ENCODE data around the gene ICAM4. TPM values are rescaled to one million over a fixed set of nuclear protein-coding genes. Genes with fewer than 3 reads are reported as not detected.

Gene ICAM4
- total and polyA plus RNA-seq, 2 of the 8 experiments (the other 6 are each of a cell fraction or from before 2014, with no cell fraction given), result 1.5 to 4.1 TPM

GRCh38 chr19:10270616-10271394, 15.9 kb upstream of the ICAM4 start, which contains the start of gene ICAM1 (continued):
- TF ChIP-seq TBP (IDR thresholded peaks at IDR 0.05; ENCODE audit: low read depth, low read length) (no peak; the same call in 1 of the 2 replicates), CEBPB (IDR thresholded peaks at IDR 0.05; ENCODE audit: low read depth, low read length) (no peak), MAX (IDR thresholded peaks at IDR 0.05) (peak; percentile 88), JUN (IDR thresholded peaks at IDR 0.05; ENCODE audit: low read depth, low read length) (no peak), RBBP5 (IDR thresholded peaks at IDR 0.05; ENCODE audit: borderline replicate concordance, low read depth, low read length) (peak; percentile 82), SP4 (IDR thresholded peaks at IDR 0.05; ENCODE audit: low read length) (no peak), CBX8 (IDR thresholded peaks at IDR 0.05; ENCODE audit: borderline replicate concordance, low read depth, low read length) (no peak), CREB1 (IDR thresholded peaks at IDR 0.05) (no peak), NRF1 (IDR thresholded peaks at IDR 0.05; ENCODE audit: low read depth, low read length) (no peak), TEAD4 (IDR thresholded peaks at IDR 0.05; ENCODE audit: low read depth, low read length) (no peak), SP1 (IDR thresholded peaks at IDR 0.05; ENCODE audit: low read depth, low read length) (no peak), USF2 (IDR thresholded peaks at IDR 0.05; ENCODE audit: low read length) (no peak), NANOG (IDR thresholded peaks at IDR 0.05; ENCODE audit: insufficient read depth, low read depth, low read length, poor library complexity, severe bottlenecking) (no peak), GTF2F1 (IDR thresholded peaks at IDR 0.05; ENCODE audit: borderline replicate concordance, low read depth, low read length) (no peak), RAD21 (IDR thresholded peaks at IDR 0.05 in 1 of 2, conservative IDR thresholded peaks at IDR 0.05 in 1 of 2; ENCODE audit: low read depth in 2 of 2, low read length in 2 of 2) (no peak; a peak in 1 of 4 replicates), JUND (IDR thresholded peaks at IDR 0.05; ENCODE audit: low read length) (no peak), YY1 (IDR thresholded peaks at IDR 0.05; ENCODE audit: low read depth, low read length) (no peak), SIX5 (IDR thresholded peaks at IDR 0.05; ENCODE audit: low read depth, low read length) (no peak), ZNF274 (IDR thresholded peaks at IDR 0.05; ENCODE audit: borderline replicate concordance, extremely low read depth, low read length) (no peak), TCF12 (IDR thresholded peaks at IDR 0.05; ENCODE audit: low read depth, low read length) (no peak), CBX5 (IDR thresholded peaks at IDR 0.05; ENCODE audit: low read depth, low read length) (no peak), PHF8 (conservative IDR thresholded peaks at IDR 0.05; ENCODE audit: low read depth, low read length) (no peak)
